ENCODE results near the gene RAD51B.

Gene RAD51B

GRCh38 chr14:68694516-68695235, 875.1 kb downstream of the RAD51B start:
- H3K36me3 ChIP-seq (ENCODE audit: control insufficient read depth in 2 of 2, insufficient read depth in 1 of 2, low read length in 2 of 2): no peaks in the 10 kb centered on the region
- H3K4me1 ChIP-seq (ENCODE audit: control insufficient read depth, insufficient read depth, low read length): peaks cover 4% of the 10 kb centered on the region; the same call in 1 of the 2 replicates
- ChIA-PET POLR2A (no interaction called here), CTCF (interaction anchor here (0.6 kb wide), 1 partner anchor 445 kb away, joined by 3 read pairs; no protein-coding TSS in a partner anchor)
- no peaks in the 10 kb centered on the region for H3K9me3 ChIP-seq (ENCODE audit: control insufficient read depth, insufficient read depth, low read depth, low read length)
- TF ChIP-seq ZNF266 (tag by site-specific recombination; IDR thresholded peaks at IDR 0.05; ENCODE audit: low read depth) (no peak), PRDM1 (tag by site-specific recombination; IDR thresholded peaks at IDR 0.05) (no peak), ZNF26 (tag by site-specific recombination; IDR thresholded peaks at IDR 0.05) (no peak), ZNF146 (tag by site-specific recombination; IDR thresholded peaks at IDR 0.05) (no peak), ZNF335 (tag by site-specific recombination; conservative IDR thresholded peaks at IDR 0.05) (no peak), ZNF837 (tag by site-specific recombination; IDR thresholded peaks at IDR 0.05) (no peak), ZNF785 (tag by site-specific recombination; IDR thresholded peaks at IDR 0.05) (no peak), KLF1 (tag by site-specific recombination; IDR thresholded peaks at IDR 0.05) (no peak), ZFP37 (tag by site-specific recombination; IDR thresholded peaks at IDR 0.05) (no peak), ZNF530 (tag by site-specific recombination; IDR thresholded peaks at IDR 0.05; ENCODE audit: low read depth) (no peak), ZNF610 (tag by site-specific recombination; IDR thresholded peaks at IDR 0.05; ENCODE audit: borderline replicate concordance) (no peak), TCF7L2 (IDR thresholded peaks at IDR 0.05; ENCODE audit: borderline replicate concordance, low read depth, low read length) (no peak)
- TF ChIP-seq, protein P1, sequence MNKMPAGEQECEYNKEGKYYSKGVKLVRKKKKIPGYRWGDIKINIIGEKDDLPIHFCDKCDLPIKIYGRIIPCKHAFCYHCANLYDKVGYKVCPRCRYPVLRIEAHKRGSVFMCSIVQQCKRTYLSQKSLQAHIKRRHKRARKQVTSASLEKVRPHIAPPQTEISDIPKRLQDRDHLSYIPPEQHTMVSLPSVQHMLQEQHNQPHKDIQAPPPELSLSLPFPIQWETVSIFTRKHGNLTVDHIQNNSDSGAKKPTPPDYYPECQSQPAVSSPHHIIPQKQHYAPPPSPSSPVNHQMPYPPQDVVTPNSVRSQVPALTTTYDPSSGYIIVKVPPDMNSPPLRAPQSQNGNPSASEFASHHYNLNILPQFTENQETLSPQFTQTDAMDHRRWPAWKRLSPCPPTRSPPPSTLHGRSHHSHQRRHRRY (tag by site-specific recombination; IDR thresholded peaks at IDR 0.05): no peak
- H3K27ac ChIP-seq (ENCODE audit: extremely low read depth, low read depth, low read length): no peak overlapping the region
- H3K4me3 ChIP-seq (ENCODE audit: low read depth, low read length): no peak overlapping the region

DNA sequence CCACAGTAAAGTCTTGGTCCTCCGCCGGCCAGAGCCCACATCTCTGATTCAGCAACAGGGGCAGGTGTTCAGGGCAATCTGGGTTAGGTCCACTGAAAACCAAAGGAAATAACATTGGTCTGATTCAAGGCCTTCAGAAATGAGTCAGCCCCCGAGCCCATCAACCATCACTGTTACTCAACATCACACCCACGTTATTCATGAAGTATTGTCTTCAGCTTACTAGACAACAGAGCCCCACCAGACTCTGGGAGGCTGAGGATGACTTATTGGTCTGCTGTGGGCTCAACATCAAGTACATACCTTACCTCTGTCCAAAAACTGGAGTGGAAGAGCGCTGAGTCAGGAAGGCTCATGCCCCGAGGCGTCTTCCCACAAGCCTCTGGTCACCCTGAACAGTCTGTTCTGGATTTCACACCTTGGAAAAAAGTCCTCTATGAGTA, 875.8 kb downstream of the RAD51B start:
- CTCF ChIA-PET: no interaction called here
- Histone ChIP-seq H3K9me3 (ENCODE audit: control insufficient read depth, insufficient read depth, low read depth, low read length) (no peaks in the 10 kb centered on the region), H3K27ac (ENCODE audit: extremely low read depth, low read depth, low read length) (no peak overlapping the region), H3K4me1 (ENCODE audit: control insufficient read depth, insufficient read depth, low read length) (peaks cover 4% of the 10 kb centered on the region; the same call in 1 of the 2 replicates), H3K4me3 (ENCODE audit: low read depth, low read length) (no peak overlapping the region), H3K36me3 (ENCODE audit: control insufficient read depth in 2 of 2, insufficient read depth in 1 of 2, low read length in 2 of 2) (no peaks in the 10 kb centered on the region)
- POLR2A ChIA-PET: no interaction called here
- TF ChIP-seq EGR2 (tag by site-specific recombination; IDR thresholded peaks at IDR 0.05; ENCODE audit: low read depth): peak; percentile 17; the same call in 1 of the 2 replicates
- TF ChIP-seq ZBTB21 (tag by site-specific recombination; IDR thresholded peaks at IDR 0.05): no peak
- no peak for TF ChIP-seq ZNF585B (tag by site-specific recombination; IDR thresholded peaks at IDR 0.05)
- TF ChIP-seq ZFHX2 (tag by site-specific recombination; conservative IDR thresholded peaks at IDR 0.05): 0 out of 2 replicates have a peak, but pooled peaks have one; percentile 21
- no peak for TF ChIP-seq ZNF707 (tag by site-specific recombination; IDR thresholded peaks at IDR 0.05)
- no peak for TF ChIP-seq ZNF791 (tag by site-specific recombination; IDR thresholded peaks at IDR 0.05)

GRCh38 chr14:68695856-68696255, 876.3 kb downstream of the RAD51B start:
- TF ChIP-seq ZNF155 (tag by site-specific recombination; IDR thresholded peaks at IDR 0.05) (no peak), ZFP37 (tag by site-specific recombination; IDR thresholded peaks at IDR 0.05) (no peak), ZNF830 (tag by site-specific recombination; IDR thresholded peaks at IDR 0.05; ENCODE audit: low read depth) (no peak), ZNF214 (tag by site-specific recombination; IDR thresholded peaks at IDR 0.05; ENCODE audit: borderline replicate concordance) (no peak), ZBTB44 (tag by site-specific recombination; IDR thresholded peaks at IDR 0.05) (no peak), KLF16 (tag by site-specific recombination; IDR thresholded peaks at IDR 0.05) (no peak), ZNF529 (tag by site-specific recombination; IDR thresholded peaks at IDR 0.05; ENCODE audit: insufficient replicate concordance) (no peak), ZNF707 (tag by site-specific recombination; IDR thresholded peaks at IDR 0.05) (no peak)
- TF ChIP-seq, protein P2, sequence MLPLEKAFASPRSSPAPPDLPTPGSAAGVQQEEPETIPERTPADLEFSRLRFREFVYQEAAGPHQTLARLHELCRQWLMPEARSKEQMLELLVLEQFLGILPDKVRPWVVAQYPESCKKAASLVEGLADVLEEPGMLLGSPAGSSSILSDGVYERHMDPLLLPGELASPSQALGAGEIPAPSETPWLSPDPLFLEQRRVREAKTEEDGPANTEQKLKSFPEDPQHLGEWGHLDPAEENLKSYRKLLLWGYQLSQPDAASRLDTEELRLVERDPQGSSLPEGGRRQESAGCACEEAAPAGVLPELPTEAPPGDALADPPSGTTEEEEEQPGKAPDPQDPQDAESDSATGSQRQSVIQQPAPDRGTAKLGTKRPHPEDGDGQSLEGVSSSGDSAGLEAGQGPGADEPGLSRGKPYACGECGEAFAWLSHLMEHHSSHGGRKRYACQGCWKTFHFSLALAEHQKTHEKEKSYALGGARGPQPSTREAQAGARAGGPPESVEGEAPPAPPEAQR (tag by site-specific recombination; IDR thresholded peaks at IDR 0.05): no peak
- Histone ChIP-seq H3K4me3 (ENCODE audit: low read depth, low read length) (no peak overlapping the region), H3K4me1 (ENCODE audit: control insufficient read depth, insufficient read depth, low read length) (peaks cover 4% of the 10 kb centered on the region; the same call in 1 of the 2 replicates), H3K9me3 (ENCODE audit: control insufficient read depth, insufficient read depth, low read depth, low read length) (no peaks in the 10 kb centered on the region), H3K36me3 (ENCODE audit: control insufficient read depth in 2 of 2, insufficient read depth in 1 of 2, low read length in 2 of 2) (no peaks in the 10 kb centered on the region), H3K27ac (ENCODE audit: extremely low read depth, low read depth, low read length) (no peak overlapping the region)
- CTCF ChIA-PET: no interaction called here
- POLR2A ChIA-PET: no interaction called here

All from HEK293 (cell line).